Measurements from ENCODE around the gene GTF3C4. TPM values are rescaled to one million over a fixed set of nuclear protein-coding genes. Genes with fewer than 3 reads are reported as not detected.

GTF3C4 gene
- total and polyA plus RNA-seq, 2 experiments from 2014 or later, result 9.5 to 39.6 TPM

- H3F3A ChIP-seq (replicated peaks; ENCODE audit: low read depth), result peaks cover 8% of the 10 kb centered on the region
- H3K9me2 ChIP-seq (ENCODE audit: insufficient read depth), result no peaks in the 10 kb centered on the region
- no peaks in the 10 kb centered on the region for H3K9me3 Mint-ChIP-seq
- peak overlapping the region; percentile 70 for H3K27ac ChIP-seq (ENCODE audit: low read depth)
- H3K79me2 ChIP-seq (replicated peaks; ENCODE audit: insufficient read depth), result peaks cover 75% of the 10 kb centered on the region
- 0 out of 2 replicates have a peak, but pooled peaks cover 8% of the 10 kb centered on the region for H3K36me3 ChIP-seq (ENCODE audit: insufficient read depth)
- peak overlapping the region; percentile 71 for H3K4me2 ChIP-seq
- H3K27ac Mint-ChIP-seq, result no peak overlapping the region
- H3K4me3 ChIP-seq, result peak overlapping the region; percentile 20; the same call in 1 of the 2 replicates
- no peak overlapping the region for H2AFZ ChIP-seq
- DNase-seq (ENCODE audit: low spot score) (peak; percentile 80), ATAC-seq (peak; percentile 94)
- H3K27me3 ChIP-seq (ENCODE audit: insufficient read depth), result no peaks in the 10 kb centered on the region
- TF ChIP-seq REST (IDR thresholded peaks at IDR 0.05; ENCODE audit: unreplicated experiment) (no peak), ETS1 (IDR thresholded peaks at IDR 0.05) (no peak), POLR2AphosphoS5 (IDR thresholded peaks at IDR 0.05; ENCODE audit: low read depth) (no peak), STAT1 (IDR thresholded peaks at IDR 0.05; ENCODE audit: unreplicated experiment) (no peak), EZH2 (IDR thresholded peaks at IDR 0.05; ENCODE audit: low read depth, unreplicated experiment) (no peak), EZH2phosphoT487 (IDR thresholded peaks at IDR 0.05; ENCODE audit: unreplicated experiment) (no peak), ZNF462 (CRISPR knock-in tag; IDR thresholded peaks at IDR 0.05) (no peak), ZNF331 (CRISPR knock-in tag; IDR thresholded peaks at IDR 0.05; ENCODE audit: low read depth) (no peak), NANOG (IDR thresholded peaks at IDR 0.05; ENCODE audit: borderline replicate concordance) (no peak), CTCF (conservative IDR thresholded peaks at IDR 0.05; ENCODE audit: low read depth in 2 of 2) (no peak), JUNB (IDR thresholded peaks at IDR 0.05; ENCODE audit: unreplicated experiment) (no peak), CREB1 (CRISPR knock-in tag; IDR thresholded peaks at IDR 0.05; ENCODE audit: low read depth) (no peak), ZNF114 (CRISPR knock-in tag; IDR thresholded peaks at IDR 0.05) (no peak)
- peaks cover 52% of the 10 kb centered on the region for H3K4me1 ChIP-seq (ENCODE audit: insufficient read depth)
- no peak overlapping the region for H3K4me3 Mint-ChIP-seq
- peaks cover 42% of the 10 kb centered on the region for H3K36me3 Mint-ChIP-seq (ENCODE audit: low read depth)
- H3K27me3 Mint-ChIP-seq (ENCODE audit: insufficient read depth, low read depth, poor library complexity), result peaks cover 9% of the 10 kb centered on the region
- peaks cover 17% of the 10 kb centered on the region for H3K4me1 Mint-ChIP-seq
- H4K20me1 ChIP-seq (replicated peaks; ENCODE audit: insufficient read depth), result peaks cover 14% of the 10 kb centered on the region; the same call in 1 of the 2 replicates
Observed at GRCh38 chr9:132663117-132663516, 7.1 kb upstream of the GTF3C4 start.

Measured in GM23338 (cell line).